Embryonic facial prominence (tissue), 1 donor: ENCODE data around the gene VEZT.

Experiments
- DNase-seq: peaks from one replicate; pipeline ENCODE4 v3.0.0-alpha.2; 2016; ENCODE audit errors: extremely low spot score

Gene VEZT

GRCh38 chr12:95217377-95218149 lies at the start of gene VEZT, which contains the start of gene FGD6:
VEZT (plus strand) TSS chr12:95217807; CDS start chr12:95217851, 44 bp downstream.
FGD6 (minus strand) TSS chr12:95217467; CDS start chr12:95217240, 227 bp downstream.
- peak; percentile 99 for DNase-seq

GRCh38 chr12:95168746-95169145 lies 48.9 kb upstream of the VEZT start:
- DNase-seq, result no peak

GRCh38 chr12:95169368-95169767 lies 48.2 kb upstream of the VEZT start:
- DNase-seq, result no peak

- no peak for DNase-seq
Measured at GRCh38 chr12:95173392-95174251, 44.0 kb upstream of the VEZT start.

GRCh38 chr12:95177201-95177768 lies 40.3 kb upstream of the VEZT start:
- DNase-seq, result no peak

GRCh38 chr12:95178136-95178535 lies 39.5 kb upstream of the VEZT start:
- no peak for DNase-seq

- DNase-seq, result no peak
Measured at GRCh38 chr12:95179011-95179410, 38.6 kb upstream of the VEZT start.

GRCh38 chr12:95181103-95181502 lies 36.5 kb upstream of the VEZT start:
- DNase-seq, result no peak

GRCh38 chr12:95182868-95183415 lies 34.7 kb upstream of the VEZT start:
- DNase-seq, result no peak

GRCh38 chr12:95184121-95184520 lies 33.5 kb upstream of the VEZT start:
- no peak for DNase-seq

GRCh38 chr12:95185072-95185471 lies 32.5 kb upstream of the VEZT start:
- DNase-seq, result no peak

- DNase-seq, result no peak
Measured at GRCh38 chr12:95185854-95186253, 31.8 kb upstream of the VEZT start.

GRCh38 chr12:95187865-95188415 lies 29.7 kb upstream of the VEZT start:
- DNase-seq, result no peak

- no peak for DNase-seq
Measured at GRCh38 chr12:95191060-95191696, 26.4 kb upstream of the VEZT start.

- DNase-seq, result no peak
Measured at GRCh38 chr12:95192271-95192670, 25.3 kb upstream of the VEZT start.

- DNase-seq, result no peak
Measured at GRCh38 chr12:95193139-95193538, 24.5 kb upstream of the VEZT start.

GRCh38 chr12:95195122-95195521 lies 22.5 kb upstream of the VEZT start:
- DNase-seq, result peak; percentile 1

- DNase-seq, result peak; percentile 2
Measured at GRCh38 chr12:95196875-95197569, 20.6 kb upstream of the VEZT start.

- DNase-seq, result no peak
Measured at GRCh38 chr12:95197636-95198035, 20.0 kb upstream of the VEZT start.

- DNase-seq, result no peak
Measured at GRCh38 chr12:95198914-95199313, 18.7 kb upstream of the VEZT start.
